ENCODE measurements around the gene CNTNAP2. TPM values are rescaled to one million over a fixed set of nuclear protein-coding genes. Genes with fewer than 3 reads are reported as not detected.

Gene CNTNAP2
- total and polyA plus RNA-seq, 9 of the 15 experiments (the other 6 are each of a cell fraction or from before 2014, with no cell fraction given) = 0.04 to 0.62 (median 0.09) TPM; not detected in 4

DNA sequence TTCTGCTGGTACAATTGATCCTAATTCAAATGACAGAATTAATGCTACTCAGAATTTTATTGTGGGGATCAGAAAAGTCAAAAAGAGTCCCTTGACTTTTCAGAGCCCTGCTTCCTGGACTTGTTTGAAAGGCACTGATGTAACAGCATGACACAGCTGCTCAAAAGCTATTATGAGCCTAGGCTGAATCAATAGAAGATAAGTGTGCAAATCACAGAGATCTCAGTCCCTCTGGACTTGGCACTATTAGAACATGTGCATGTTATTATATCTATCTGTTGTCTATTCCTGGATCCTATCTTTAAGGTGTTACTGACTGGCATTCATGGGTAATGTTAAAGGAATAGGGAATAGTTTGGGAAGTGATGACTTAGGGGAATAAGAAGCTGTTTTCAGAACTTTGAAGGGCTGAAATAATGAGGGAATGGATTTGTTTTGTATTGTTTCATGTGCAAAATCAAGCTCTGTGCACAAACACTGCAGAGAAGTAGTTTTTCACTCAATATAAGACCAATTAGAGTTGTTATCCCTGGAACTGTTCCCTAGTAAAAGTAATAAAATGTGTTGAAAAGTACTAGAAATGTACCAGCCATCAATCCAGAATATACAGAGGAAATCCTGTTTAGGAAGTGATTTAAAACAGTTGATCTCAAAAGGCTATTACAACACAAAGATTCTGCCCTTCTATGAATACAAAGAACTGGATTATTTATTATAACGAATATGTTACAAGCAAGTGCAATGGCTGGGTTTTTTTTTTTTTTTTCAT lies 1659.1 kb downstream of the CNTNAP2 start:
- Histone ChIP-seq H3K9me3 (replicated peaks; ENCODE audit: control insufficient read depth, insufficient read depth, low read depth, low read length) (0 out of 2 replicates have a peak, but pooled peaks cover 4% of the 10 kb centered on the region), H4K20me1 (replicated peaks; ENCODE audit: control insufficient read depth, insufficient read depth, low read length) (no peaks in the 10 kb centered on the region), H3K27me3 (ENCODE audit: control insufficient read depth in 2 of 2, insufficient read depth in 2 of 2, low read length in 2 of 2) (no peaks in the 10 kb centered on the region), H3K36me3 (ENCODE audit: control insufficient read depth, insufficient read depth, low read length) (no peaks in the 10 kb centered on the region), H3K4me2 (ENCODE audit: insufficient read depth, low read length) (no peak overlapping the region), H3K4me3 (no peak overlapping the region), H3K27ac (ENCODE audit: extremely low read depth, low read depth, low read length) (no peak overlapping the region), H3K79me2 (ENCODE audit: control insufficient read depth, insufficient read depth, low read length) (no peaks in the 10 kb centered on the region), H2AFZ (ENCODE audit: low read depth, low read length) (no peak overlapping the region), H3K9me1 (ENCODE audit: control insufficient read depth, insufficient read depth, low read length) (no peaks in the 10 kb centered on the region), H3K9ac (ENCODE audit: insufficient read depth in 1 of 2, low read depth in 2 of 2, low read length in 2 of 2) (no peak overlapping the region), H3K4me1 (replicated peaks in 1 of 2; ENCODE audit: control insufficient read depth in 2 of 2, insufficient read depth in 2 of 2, low read length in 2 of 2) (no peaks in the 10 kb centered on the region)
- ATAC-seq (no peak), DNase-seq (ENCODE audit: extremely low read depth in 1 of 4, low spot score in 3 of 4) (no peak), FAIRE-seq (no peak)
- CTCF ChIA-PET (ENCODE audit: low intra/inter-chr PET ratio) = no interaction called here
- POLR2A ChIA-PET = no interaction called here
- intact Hi-C loops (cut with micrococcal nuclease) (no loop called here), in situ Hi-C loops (cut with MboI) (no loop called here)
- no TSS peak for BruUV-seq (replicated peaks)
- no peak for TF ChIP-seq HDAC6 (IDR thresholded peaks at IDR 0.05; ENCODE audit: low read depth, low read length)
- no peak for TF ChIP-seq HMG20A (CRISPR knock-in tag; conservative IDR thresholded peaks at IDR 0.05)
- no peak for TF ChIP-seq TARDBP (IDR thresholded peaks at IDR 0.05)
- TF ChIP-seq, protein P1, sequence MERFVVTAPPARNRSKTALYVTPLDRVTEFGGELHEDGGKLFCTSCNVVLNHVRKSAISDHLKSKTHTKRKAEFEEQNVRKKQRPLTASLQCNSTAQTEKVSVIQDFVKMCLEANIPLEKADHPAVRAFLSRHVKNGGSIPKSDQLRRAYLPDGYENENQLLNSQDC (CRISPR knock-in tag; IDR thresholded peaks at IDR 0.05) = no peak
- no peak for TF ChIP-seq CSDE1 (IDR thresholded peaks at IDR 0.05)
- TF ChIP-seq, protein P2, sequence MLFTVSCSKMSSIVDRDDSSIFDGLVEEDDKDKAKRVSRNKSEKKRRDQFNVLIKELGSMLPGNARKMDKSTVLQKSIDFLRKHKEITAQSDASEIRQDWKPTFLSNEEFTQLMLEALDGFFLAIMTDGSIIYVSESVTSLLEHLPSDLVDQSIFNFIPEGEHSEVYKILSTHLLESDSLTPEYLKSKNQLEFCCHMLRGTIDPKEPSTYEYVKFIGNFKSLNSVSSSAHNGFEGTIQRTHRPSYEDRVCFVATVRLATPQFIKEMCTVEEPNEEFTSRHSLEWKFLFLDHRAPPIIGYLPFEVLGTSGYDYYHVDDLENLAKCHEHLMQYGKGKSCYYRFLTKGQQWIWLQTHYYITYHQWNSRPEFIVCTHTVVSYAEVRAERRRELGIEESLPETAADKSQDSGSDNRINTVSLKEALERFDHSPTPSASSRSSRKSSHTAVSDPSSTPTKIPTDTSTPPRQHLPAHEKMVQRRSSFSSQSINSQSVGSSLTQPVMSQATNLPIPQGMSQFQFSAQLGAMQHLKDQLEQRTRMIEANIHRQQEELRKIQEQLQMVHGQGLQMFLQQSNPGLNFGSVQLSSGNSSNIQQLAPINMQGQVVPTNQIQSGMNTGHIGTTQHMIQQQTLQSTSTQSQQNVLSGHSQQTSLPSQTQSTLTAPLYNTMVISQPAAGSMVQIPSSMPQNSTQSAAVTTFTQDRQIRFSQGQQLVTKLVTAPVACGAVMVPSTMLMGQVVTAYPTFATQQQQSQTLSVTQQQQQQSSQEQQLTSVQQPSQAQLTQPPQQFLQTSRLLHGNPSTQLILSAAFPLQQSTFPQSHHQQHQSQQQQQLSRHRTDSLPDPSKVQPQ (CRISPR knock-in tag; IDR thresholded peaks at IDR 0.05; ENCODE audit: borderline replicate concordance) = no peak
- TF ChIP-seq ZNF184 (CRISPR knock-in tag; IDR thresholded peaks at IDR 0.05) = no peak
- TF ChIP-seq ATF1 (CRISPR knock-in tag; IDR thresholded peaks at IDR 0.05) = no peak
- TF ChIP-seq ATF1 (tag; IDR thresholded peaks at IDR 0.05) = no peak
- TF ChIP-seq XRCC4 (IDR thresholded peaks at IDR 0.05; ENCODE audit: extremely low read depth, insufficient read depth, insufficient read length) = no peak
- TF ChIP-seq ZNF830 (CRISPR knock-in tag; IDR thresholded peaks at IDR 0.05) = no peak
- TF ChIP-seq XRCC3 (IDR thresholded peaks at IDR 0.05) = no peak
- no peak for TF ChIP-seq ZNF384 (IDR thresholded peaks at IDR 0.05; ENCODE audit: low read depth, low read length)
- no peak for TF ChIP-seq CBX5 (IDR thresholded peaks at IDR 0.05; ENCODE audit: borderline replicate concordance, low read depth)
- TF ChIP-seq, protein P3, sequence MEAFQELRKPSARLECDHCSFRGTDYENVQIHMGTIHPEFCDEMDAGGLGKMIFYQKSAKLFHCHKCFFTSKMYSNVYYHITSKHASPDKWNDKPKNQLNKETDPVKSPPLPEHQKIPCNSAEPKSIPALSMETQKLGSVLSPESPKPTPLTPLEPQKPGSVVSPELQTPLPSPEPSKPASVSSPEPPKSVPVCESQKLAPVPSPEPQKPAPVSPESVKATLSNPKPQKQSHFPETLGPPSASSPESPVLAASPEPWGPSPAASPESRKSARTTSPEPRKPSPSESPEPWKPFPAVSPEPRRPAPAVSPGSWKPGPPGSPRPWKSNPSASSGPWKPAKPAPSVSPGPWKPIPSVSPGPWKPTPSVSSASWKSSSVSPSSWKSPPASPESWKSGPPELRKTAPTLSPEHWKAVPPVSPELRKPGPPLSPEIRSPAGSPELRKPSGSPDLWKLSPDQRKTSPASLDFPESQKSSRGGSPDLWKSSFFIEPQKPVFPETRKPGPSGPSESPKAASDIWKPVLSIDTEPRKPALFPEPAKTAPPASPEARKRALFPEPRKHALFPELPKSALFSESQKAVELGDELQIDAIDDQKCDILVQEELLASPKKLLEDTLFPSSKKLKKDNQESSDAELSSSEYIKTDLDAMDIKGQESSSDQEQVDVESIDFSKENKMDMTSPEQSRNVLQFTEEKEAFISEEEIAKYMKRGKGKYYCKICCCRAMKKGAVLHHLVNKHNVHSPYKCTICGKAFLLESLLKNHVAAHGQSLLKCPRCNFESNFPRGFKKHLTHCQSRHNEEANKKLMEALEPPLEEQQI (IDR thresholded peaks at IDR 0.05) = no peak
- 0% methylated on average over 1 of the region's 1 CpG for whole genome bisulfite sequencing (ENCODE audit: insufficient coverage, low coverage, missing lambda C conversion rate)
